Measurements from ENCODE around the gene C8B.

Gene C8B

GRCh38 chr1:56901716-56902115 is 64.1 kb downstream of the C8B start:
- DNase-seq (ENCODE audit: low read depth in 2 of 2), result no peak

- no peak for DNase-seq (ENCODE audit: low read depth in 2 of 2)
Measured at GRCh38 chr1:56898879-56899278, 66.9 kb downstream of the C8B start.

- no peak for DNase-seq (ENCODE audit: low read depth in 2 of 2)
Measured at GRCh38 chr1:56898005-56898373, 67.8 kb downstream of the C8B start.

GRCh38 chr1:56897150-56898004 is 68.4 kb downstream of the C8B start:
- DNase-seq (ENCODE audit: low read depth in 2 of 2), result no peak

GRCh38 chr1:56894014-56894413 is 71.8 kb downstream of the C8B start:
- DNase-seq (ENCODE audit: low read depth in 2 of 2), result no peak

- DNase-seq (ENCODE audit: low read depth in 2 of 2), result no peak
Measured at GRCh38 chr1:56890229-56890628, 75.6 kb downstream of the C8B start.

GRCh38 chr1:56881417-56881816 is 84.4 kb downstream of the C8B start:
- no peak for DNase-seq (ENCODE audit: low read depth in 2 of 2)

- DNase-seq (ENCODE audit: low read depth in 2 of 2), result no peak
Measured at GRCh38 chr1:56880774-56881173, 85.0 kb downstream of the C8B start.
